Activated CD8-positive, alpha-beta memory T cell treated with anti-CD3 and anti-CD28 coated beads, Interleukin-2, amount 10 ng/mL, durations not matched to agents 7 days and 5 days (primary cell): Measurements from ENCODE around the gene CRHR1. TPM values are rescaled to one million over a fixed set of nuclear protein-coding genes. Genes with fewer than 3 reads are reported as not detected.

Source experiments
- total RNA-seq, 2 experiments: library from RNA; stranded (reverse); gene quantifications; one replicate each; pipeline ENCODE4 v1.2.3, GENCODE V29; 2021

Gene CRHR1
- total RNA-seq, 2 experiments from 2014 or later: not detected

Other genes starting within 250 kb of the CRHR1 start
- not detected for gene SPPL2C, start 60.6 kb downstream of the CRHR1 start, total RNA-seq
- gene MAPT, start 110.2 kb downstream of the CRHR1 start, total RNA-seq: under 1 TPM in 1 of 2 experiments, not detected in 1; 0.15 TPM
- not detected for gene STH, start 214.9 kb downstream of the CRHR1 start, total RNA-seq